ENCODE measurements around the gene RNF214.
"Not testable (repeated sequence)": the region's sequence is repeated elsewhere in the genome, so short reads cannot be mapped to it uniquely, and the experiment has no call there.

RNF214 gene

GRCh38 chr11:117230999-117231841, 1.3 kb upstream of the RNF214 start:
- no peak for DNase-seq (ENCODE audit: low spot score)

GRCh38 chr11:117231842-117232091, 704 bp upstream of the RNF214 start, which contains the start of gene PCSK7:
TSS of gene PCSK7 (minus strand) at chr11:117232073. CDS start at chr11:117229844, 2,229 bp downstream.
- DNase-seq (ENCODE audit: low spot score), result no peak

- DNase-seq (ENCODE audit: low spot score), result no peak
These were observed 489 bp downstream of the RNF214 start for GRCh38 chr11:117232911-117233409.

GRCh38 chr11:117238221-117238620, 5.8 kb downstream of the RNF214 start:
- DNase-seq (ENCODE audit: low spot score), result no peak

- no peak for DNase-seq (ENCODE audit: low spot score)
These were observed 6.8 kb downstream of the RNF214 start for GRCh38 chr11:117239295-117239694.

GRCh38 chr11:117248341-117248740, 15.9 kb downstream of the RNF214 start:
- no peak for DNase-seq (ENCODE audit: low spot score)

GRCh38 chr11:117249571-117249970, 17.1 kb downstream of the RNF214 start:
- DNase-seq (ENCODE audit: low spot score), result no peak

- DNase-seq (ENCODE audit: low spot score), result no peak
These were observed 19.0 kb downstream of the RNF214 start for GRCh38 chr11:117251506-117251905.

GRCh38 chr11:117255966-117256365, 23.5 kb downstream of the RNF214 start:
- DNase-seq (ENCODE audit: low spot score), result no peak

- DNase-seq (ENCODE audit: low spot score), result no peak
These were observed 24.1 kb downstream of the RNF214 start for GRCh38 chr11:117256573-117256972.

- DNase-seq (ENCODE audit: low spot score), result no peak
These were observed 26.1 kb downstream of the RNF214 start for GRCh38 chr11:117258576-117258975.

- no peak for DNase-seq (ENCODE audit: low spot score)
These were observed 26.9 kb downstream of the RNF214 start for GRCh38 chr11:117259417-117259816.

- not testable (repeated sequence) for DNase-seq (ENCODE audit: low spot score)
These were observed 32.3 kb downstream of the RNF214 start for GRCh38 chr11:117264624-117265323.

GRCh38 chr11:117265745-117266144, 33.3 kb downstream of the RNF214 start:
- no peak for DNase-seq (ENCODE audit: low spot score)

GRCh38 chr11:117269856-117270255, 37.4 kb downstream of the RNF214 start:
- DNase-seq (ENCODE audit: low spot score), result no peak

- DNase-seq (ENCODE audit: low spot score), result no peak
These were observed 38.7 kb downstream of the RNF214 start for GRCh38 chr11:117271208-117271607.

- not testable (repeated sequence) for DNase-seq (ENCODE audit: low spot score)
These were observed 39.7 kb downstream of the RNF214 start for GRCh38 chr11:117272175-117272574.

GRCh38 chr11:117273550-117274289, 41.2 kb downstream of the RNF214 start:
- no peak for DNase-seq (ENCODE audit: low spot score)

- no peak for DNase-seq (ENCODE audit: low spot score)
These were observed 45.9 kb downstream of the RNF214 start for GRCh38 chr11:117278347-117278746.

- peak; percentile 47 for DNase-seq (ENCODE audit: low spot score)
These were observed 47.4 kb downstream of the RNF214 start for GRCh38 chr11:117279711-117280376.

GRCh38 chr11:117281159-117281558, 48.7 kb downstream of the RNF214 start:
- no peak for DNase-seq (ENCODE audit: low spot score)

GRCh38 chr11:117281869-117282268, 49.4 kb downstream of the RNF214 start:
- no peak for DNase-seq (ENCODE audit: low spot score)
